Measurements from ENCODE around the gene CRY1. TPM values are rescaled to one million over a fixed set of nuclear protein-coding genes. Genes with fewer than 3 reads are reported as not detected.

The CRY1 gene
- total and polyA plus RNA-seq, 9 of the 15 experiments (the other 6 are each of a cell fraction or from before 2014, with no cell fraction given) = 8.7 to 33.3 (median 25.2) TPM

- TF ChIP-seq DIDO1 (tag; IDR thresholded peaks at IDR 0.05; ENCODE audit: low read depth) (peak; percentile 29; the same call in 1 of the 2 replicates), EZH2 (IDR thresholded peaks at IDR 0.05; ENCODE audit: borderline replicate concordance, low read depth, low read length) (no peak), ZFP36 (IDR thresholded peaks at IDR 0.05; ENCODE audit: low read depth, low read length, partially characterized antibody) (no peak), CTCFL (IDR thresholded peaks at IDR 0.05; ENCODE audit: borderline replicate concordance, insufficient read depth, low read depth, low read length, poor library complexity, severe bottlenecking) (no peak), ZNF507 (tag; conservative IDR thresholded peaks at IDR 0.05) (no peak), EWSR1 (IDR thresholded peaks at IDR 0.05; ENCODE audit: borderline replicate concordance, low read depth, partially characterized antibody) (no peak), ZNF584 (CRISPR knock-in tag; IDR thresholded peaks at IDR 0.05; ENCODE audit: low read depth) (no peak), SAFB (IDR thresholded peaks at IDR 0.05; ENCODE audit: borderline replicate concordance, low read depth, low read length) (peak; percentile 53; the same call in 1 of the 2 replicates), ZNF407 (IDR thresholded peaks at IDR 0.05; ENCODE audit: low read depth) (no peak), GABPB1 (CRISPR knock-in tag; IDR thresholded peaks at IDR 0.05) (peak; percentile 25)
- TF ChIP-seq, protein P1, sequence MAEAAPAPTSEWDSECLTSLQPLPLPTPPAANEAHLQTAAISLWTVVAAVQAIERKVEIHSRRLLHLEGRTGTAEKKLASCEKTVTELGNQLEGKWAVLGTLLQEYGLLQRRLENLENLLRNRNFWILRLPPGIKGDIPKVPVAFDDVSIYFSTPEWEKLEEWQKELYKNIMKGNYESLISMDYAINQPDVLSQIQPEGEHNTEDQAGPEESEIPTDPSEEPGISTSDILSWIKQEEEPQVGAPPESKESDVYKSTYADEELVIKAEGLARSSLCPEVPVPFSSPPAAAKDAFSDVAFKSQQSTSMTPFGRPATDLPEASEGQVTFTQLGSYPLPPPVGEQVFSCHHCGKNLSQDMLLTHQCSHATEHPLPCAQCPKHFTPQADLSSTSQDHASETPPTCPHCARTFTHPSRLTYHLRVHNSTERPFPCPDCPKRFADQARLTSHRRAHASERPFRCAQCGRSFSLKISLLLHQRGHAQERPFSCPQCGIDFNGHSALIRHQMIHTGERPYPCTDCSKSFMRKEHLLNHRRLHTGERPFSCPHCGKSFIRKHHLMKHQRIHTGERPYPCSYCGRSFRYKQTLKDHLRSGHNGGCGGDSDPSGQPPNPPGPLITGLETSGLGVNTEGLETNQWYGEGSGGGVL (CRISPR knock-in tag; IDR thresholded peaks at IDR 0.05) = no peak
Observed at GRCh38 chr12:106955377-106956047, 137.8 kb downstream of the CRY1 start, which contains the start of gene TMEM263 (continued).

All from K562 (cell line).